HG03520 (cell line): ENCODE results near the gene HSPB7.
"Not testable (repeated sequence)": the region's sequence is repeated elsewhere in the genome, so short reads cannot be mapped to it uniquely, and the experiment has no call there.

Experiments used
- ATAC-seq: cut with Tn5 transposase; IDR thresholded peaks from one replicate; pipeline ENCODE4 v1.9.1; 2021; ENCODE audit warnings: mild to moderate bottlenecking, moderate library complexity; ENCODE audit not compliant: unreplicated experiment

HSPB7 gene

GRCh38 chr1:16017461-16018303 lies at the start of gene HSPB7:
Gene HSPB7, minus strand, starts transcription at chr1:16018043. Its CDS starts 80 bp downstream, at chr1:16017963.
- no peak for ATAC-seq

- no peak for ATAC-seq
Observed at GRCh38 chr1:16067127-16067768, 49.4 kb upstream of the HSPB7 start.

- no peak for ATAC-seq
Observed at GRCh38 chr1:16066245-16066644, 48.4 kb upstream of the HSPB7 start.

GRCh38 chr1:16065269-16065576 lies 47.4 kb upstream of the HSPB7 start:
- ATAC-seq, result no peak

GRCh38 chr1:16064536-16065268 lies 46.9 kb upstream of the HSPB7 start:
- ATAC-seq, result no peak

- ATAC-seq, result no peak
Observed at GRCh38 chr1:16063921-16064320, 46.1 kb upstream of the HSPB7 start.

GRCh38 chr1:16063226-16063829 lies 45.5 kb upstream of the HSPB7 start:
- ATAC-seq, result no peak

- not testable (repeated sequence) for ATAC-seq
Observed at GRCh38 chr1:16062687-16063075, 44.8 kb upstream of the HSPB7 start.

GRCh38 chr1:16061989-16062686 lies 44.3 kb upstream of the HSPB7 start:
- ATAC-seq, result not testable (repeated sequence)

- ATAC-seq, result no peak
Observed at GRCh38 chr1:16061266-16061665, 43.4 kb upstream of the HSPB7 start.

GRCh38 chr1:16058394-16059120 lies 40.7 kb upstream of the HSPB7 start:
- not testable (repeated sequence) for ATAC-seq

- ATAC-seq, result not testable (repeated sequence)
Observed at GRCh38 chr1:16057314-16057915, 39.6 kb upstream of the HSPB7 start.

GRCh38 chr1:16056521-16056912 lies 38.7 kb upstream of the HSPB7 start:
- ATAC-seq, result not testable (repeated sequence)

- peak; percentile 60 for ATAC-seq
Observed at GRCh38 chr1:16055613-16056520, 38.0 kb upstream of the HSPB7 start.

- ATAC-seq, result no peak
Observed at GRCh38 chr1:16054598-16055540, 37.0 kb upstream of the HSPB7 start.

- ATAC-seq, result no peak
Observed at GRCh38 chr1:16053781-16054502, 36.1 kb upstream of the HSPB7 start.

GRCh38 chr1:16051949-16052348 lies 34.1 kb upstream of the HSPB7 start:
- not testable (repeated sequence) for ATAC-seq
